GM18867 (cell line): ENCODE data around the gene SYT2.
"Not testable (repeated sequence)": the region's sequence is repeated elsewhere in the genome, so short reads cannot be mapped to it uniquely, and the experiment has no call there.

Source experiments
- ATAC-seq: cut with Tn5 transposase; IDR thresholded peaks from one replicate; pipeline ENCODE4 v1.9.1; 2021; ENCODE audit warnings: mild to moderate bottlenecking, moderate library complexity; ENCODE audit not compliant: unreplicated experiment

The SYT2 gene

GRCh38 chr1:202578001-202578504, 132.2 kb downstream of the SYT2 start:
- no peak for ATAC-seq

- no peak for ATAC-seq
Observed at GRCh38 chr1:202577381-202577780, 132.9 kb downstream of the SYT2 start.

- no peak for ATAC-seq
Observed at GRCh38 chr1:202576816-202577215, 133.4 kb downstream of the SYT2 start.

- ATAC-seq: no peak
Observed at GRCh38 chr1:202575918-202576653, 134.2 kb downstream of the SYT2 start.

- ATAC-seq: no peak
Observed at GRCh38 chr1:202572867-202573266, 137.4 kb downstream of the SYT2 start.

GRCh38 chr1:202571719-202572339, 138.4 kb downstream of the SYT2 start:
- ATAC-seq: no peak

- no peak for ATAC-seq
Observed at GRCh38 chr1:202569393-202570322, 140.6 kb downstream of the SYT2 start.

GRCh38 chr1:202568826-202569225, 141.4 kb downstream of the SYT2 start:
- no peak for ATAC-seq

GRCh38 chr1:202568410-202568809, 141.8 kb downstream of the SYT2 start:
- no peak for ATAC-seq

- ATAC-seq: no peak
Observed at GRCh38 chr1:202567738-202568137, 142.5 kb downstream of the SYT2 start.

GRCh38 chr1:202565890-202566602, 144.2 kb downstream of the SYT2 start:
- ATAC-seq: peak; percentile 87

GRCh38 chr1:202564958-202565495, 145.2 kb downstream of the SYT2 start:
- ATAC-seq: no peak

- no peak for ATAC-seq
Observed at GRCh38 chr1:202563818-202564217, 146.4 kb downstream of the SYT2 start.

- no peak for ATAC-seq
Observed at GRCh38 chr1:202562444-202563060, 147.7 kb downstream of the SYT2 start.

GRCh38 chr1:202561726-202562443, 148.4 kb downstream of the SYT2 start:
- no peak for ATAC-seq

- ATAC-seq: no peak
Observed at GRCh38 chr1:202561240-202561639, 149.0 kb downstream of the SYT2 start.

GRCh38 chr1:202557662-202558061, 152.6 kb downstream of the SYT2 start:
- ATAC-seq: not testable (repeated sequence)

GRCh38 chr1:202556037-202556436, 154.2 kb downstream of the SYT2 start:
- not testable (repeated sequence) for ATAC-seq

GRCh38 chr1:202554619-202555018, 155.6 kb downstream of the SYT2 start:
- ATAC-seq: not testable (repeated sequence)
